Skeletal muscle cell (primary cell): ENCODE measurements around the gene ZKSCAN5.
"Not testable (repeated sequence)": the region's sequence is repeated elsewhere in the genome, so short reads cannot be mapped to it uniquely, and the experiment has no call there.

Experiments
- DNase-seq: peaks from one replicate; pipeline ENCODE4 v3.0.0-alpha.2; 2010; ENCODE audit warnings: low read depth
- H3K4me3 ChIP-seq: 2 replicates; pipeline ENCODE4 v1.5.1; 2011; ENCODE audit warnings: low read depth, mild to moderate bottlenecking, control low read depth, low read length, moderate library complexity

ZKSCAN5 gene

DNA sequence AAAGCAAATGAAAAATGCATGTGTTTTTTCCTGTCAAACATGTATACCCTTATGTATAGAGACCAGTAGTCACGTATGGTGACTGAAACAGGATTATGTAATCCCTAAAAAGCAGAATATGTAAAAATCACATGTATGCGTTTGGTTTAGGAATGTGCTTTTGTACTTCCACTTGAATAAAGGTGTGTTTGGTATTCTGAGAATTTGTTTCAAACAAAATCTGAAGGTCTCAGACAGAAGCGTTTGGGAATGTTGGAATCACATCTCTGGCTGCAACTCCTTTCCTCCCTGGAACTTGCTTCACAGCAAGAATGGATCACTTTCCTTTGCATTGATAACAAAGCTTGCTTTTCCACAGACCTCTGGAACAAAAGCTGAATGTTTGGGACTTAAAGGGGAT, 71.8 kb downstream of the ZKSCAN5 start:
- no peak overlapping the region for H3K4me3 ChIP-seq
- no peak for DNase-seq

GRCh38 chr7:99579281-99579955, 75.0 kb downstream of the ZKSCAN5 start:
- H3K4me3 ChIP-seq, result peak overlapping the region; percentile 55
- DNase-seq, result no peak

DNA sequence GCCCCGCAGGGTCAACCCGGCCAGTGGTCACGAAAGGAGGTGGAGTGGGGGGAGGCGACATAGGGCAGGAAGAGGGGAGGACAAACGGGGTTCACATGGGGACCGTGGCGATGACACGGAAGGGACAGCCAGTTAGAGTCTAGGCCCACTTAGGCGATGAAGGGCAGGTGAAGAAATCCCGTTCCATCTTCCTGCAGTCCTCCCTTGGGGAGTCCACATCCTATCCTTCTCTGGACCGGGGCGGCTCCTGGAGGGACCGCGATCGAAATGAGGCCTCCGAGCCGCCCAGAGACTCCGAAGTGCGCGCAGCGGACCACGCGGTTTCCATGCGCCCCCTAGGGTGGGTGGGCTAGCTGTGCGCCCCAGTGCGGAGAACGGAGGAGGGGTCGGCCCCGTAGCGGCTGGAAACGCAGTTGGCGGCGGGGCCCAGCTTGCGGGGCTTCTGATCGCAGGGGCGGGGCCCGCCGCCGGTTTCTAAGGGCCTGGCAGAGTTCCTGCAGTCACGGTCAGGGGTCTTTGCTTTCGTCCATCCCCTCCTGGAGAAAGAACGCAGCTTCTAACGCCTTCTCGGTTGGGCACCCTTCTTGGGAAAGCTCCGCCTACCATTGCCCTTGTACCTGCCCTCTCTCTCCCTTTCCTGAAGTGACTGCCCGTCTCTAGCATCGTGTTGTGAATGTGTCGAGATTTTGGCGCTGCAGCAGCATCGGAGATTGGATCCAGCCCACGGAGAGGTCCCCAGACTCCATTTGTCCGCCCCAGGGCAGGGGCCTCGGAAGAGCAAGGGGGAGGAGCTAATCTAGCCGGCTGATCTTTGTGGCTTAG, 75.7 kb downstream of the ZKSCAN5 start:
- peak overlapping the region; percentile 55 for H3K4me3 ChIP-seq
- DNase-seq, result no peak

- DNase-seq, result not testable (repeated sequence)
- H3K4me3 ChIP-seq, result peak overlapping the region; percentile 55
Measured at GRCh38 chr7:99580778-99581332, 76.4 kb downstream of the ZKSCAN5 start.
